ENCODE data around the gene STOML3. TPM values are rescaled to one million over a fixed set of nuclear protein-coding genes. Genes with fewer than 3 reads are reported as not detected.

The STOML3 gene
- not detected in 2 replicates for total RNA-seq (2014; rRNA removed; shearing (Covaris generic); ENCODE audit: low replicate concordance)

GRCh38 chr13:38990693-38991092 is at the start of gene STOML3:
TSS of gene STOML3 (minus strand) at chr13:38990831. CDS start at chr13:38990721, 110 bp downstream.
- no peak for DNase-seq
- Histone ChIP-seq H3K36me3 (no peaks in the 10 kb centered on the region), H3K9me3 (no peaks in the 10 kb centered on the region), H3K4me3 (no peak within 1 kb of the TSS), H3K27me3 (no peaks in the 10 kb centered on the region)

GRCh38 chr13:39040206-39040605 is 49.6 kb upstream of the STOML3 start:
- no peaks in the 10 kb centered on the region for H3K36me3 ChIP-seq
- no peaks in the 10 kb centered on the region for H3K27me3 ChIP-seq
- H3K4me3 ChIP-seq, result no peak overlapping the region
- H3K9me3 ChIP-seq, result no peaks in the 10 kb centered on the region
- no peak for DNase-seq

- DNase-seq, result no peak
Measured at GRCh38 chr13:39039041-39039440, 48.4 kb upstream of the STOML3 start.

GRCh38 chr13:39038569-39039030 is 48.0 kb upstream of the STOML3 start:
- Histone ChIP-seq H3K4me3 (peak overlapping the region; percentile 82), H3K27me3 (no peaks in the 10 kb centered on the region), H3K36me3 (no peaks in the 10 kb centered on the region), H3K9me3 (no peaks in the 10 kb centered on the region)
- DNase-seq, result peak; percentile 24

More at GRCh38 chr13:39039041-39039440, 48.4 kb upstream of the STOML3 start:
- Histone ChIP-seq H3K4me3 (peak overlapping the region; percentile 82), H3K36me3 (no peaks in the 10 kb centered on the region), H3K27me3 (no peaks in the 10 kb centered on the region), H3K9me3 (no peaks in the 10 kb centered on the region)

- H3K27me3 ChIP-seq, result no peaks in the 10 kb centered on the region
- peak within 1 kb of the TSS; percentile 82 for H3K4me3 ChIP-seq
- peak; percentile 84 for DNase-seq
- H3K36me3 ChIP-seq, result no peaks in the 10 kb centered on the region; the same call in 1 of the 2 replicates
- H3K9me3 ChIP-seq, result no peaks in the 10 kb centered on the region
Measured at GRCh38 chr13:39037880-39038568, 47.4 kb upstream of the STOML3 start, which contains the start of the genes NHLRC3 and PROSER1. TSS of gene NHLRC3 (plus strand) at chr13:39038456. CDS start at chr13:39038640, 184 bp downstream. TSS of gene PROSER1 (minus strand) at chr13:39038089. CDS start at chr13:39037242, 847 bp downstream.

- no peak for DNase-seq
- H3K4me3 ChIP-seq, result peak overlapping the region; percentile 82
- no peaks in the 10 kb centered on the region for H3K27me3 ChIP-seq
- H3K9me3 ChIP-seq, result no peaks in the 10 kb centered on the region
- H3K36me3 ChIP-seq, result no peaks in the 10 kb centered on the region; the same call in 1 of the 2 replicates
Measured at GRCh38 chr13:39037410-39037879, 46.8 kb upstream of the STOML3 start.

- no peak for DNase-seq
- Histone ChIP-seq H3K4me3 (peak overlapping the region; percentile 82), H3K36me3 (peaks cover 7% of the 10 kb centered on the region; the same call in 1 of the 2 replicates), H3K9me3 (no peaks in the 10 kb centered on the region), H3K27me3 (no peaks in the 10 kb centered on the region)
Measured at GRCh38 chr13:39036212-39036611, 45.6 kb upstream of the STOML3 start.

- Histone ChIP-seq H3K36me3 (peaks cover 9% of the 10 kb centered on the region; the same call in 1 of the 2 replicates), H3K4me3 (peak overlapping the region; percentile 82), H3K27me3 (no peaks in the 10 kb centered on the region), H3K9me3 (no peaks in the 10 kb centered on the region)
- DNase-seq, result no peak
Measured at GRCh38 chr13:39035799-39036198, 45.2 kb upstream of the STOML3 start.

GRCh38 chr13:39035204-39035603 is 44.6 kb upstream of the STOML3 start:
- peaks cover 9% of the 10 kb centered on the region; the same call in 1 of the 2 replicates for H3K36me3 ChIP-seq
- peak overlapping the region; percentile 82 for H3K4me3 ChIP-seq
- H3K27me3 ChIP-seq, result no peaks in the 10 kb centered on the region
- DNase-seq, result no peak
- no peaks in the 10 kb centered on the region for H3K9me3 ChIP-seq

GRCh38 chr13:39034085-39034484 is 43.5 kb upstream of the STOML3 start:
- no peak for DNase-seq
- no peaks in the 10 kb centered on the region for H3K27me3 ChIP-seq
- H3K4me3 ChIP-seq, result no peak overlapping the region
- peaks cover 9% of the 10 kb centered on the region; the same call in 1 of the 2 replicates for H3K36me3 ChIP-seq
- no peaks in the 10 kb centered on the region for H3K9me3 ChIP-seq

GRCh38 chr13:39032150-39032549 is 41.5 kb upstream of the STOML3 start:
- H3K9me3 ChIP-seq, result no peaks in the 10 kb centered on the region
- H3K36me3 ChIP-seq, result peaks cover 19% of the 10 kb centered on the region
- H3K27me3 ChIP-seq, result no peaks in the 10 kb centered on the region
- no peak for DNase-seq
- H3K4me3 ChIP-seq, result no peak overlapping the region

- DNase-seq, result no peak
- peaks cover 48% of the 10 kb centered on the region for H3K36me3 ChIP-seq
- no peaks in the 10 kb centered on the region for H3K27me3 ChIP-seq
- H3K4me3 ChIP-seq, result no peak overlapping the region
- H3K9me3 ChIP-seq, result no peaks in the 10 kb centered on the region
Measured at GRCh38 chr13:39025433-39025839, 34.8 kb upstream of the STOML3 start.

GRCh38 chr13:39023761-39024160 is 33.1 kb upstream of the STOML3 start:
- H3K27me3 ChIP-seq, result no peaks in the 10 kb centered on the region
- no peak overlapping the region for H3K4me3 ChIP-seq
- no peak for DNase-seq
- peaks cover 48% of the 10 kb centered on the region for H3K36me3 ChIP-seq
- H3K9me3 ChIP-seq, result no peaks in the 10 kb centered on the region

GRCh38 chr13:39023316-39023715 is 32.7 kb upstream of the STOML3 start:
- Histone ChIP-seq H3K4me3 (no peak overlapping the region), H3K27me3 (no peaks in the 10 kb centered on the region), H3K9me3 (no peaks in the 10 kb centered on the region), H3K36me3 (peaks cover 44% of the 10 kb centered on the region)
- DNase-seq, result no peak

GRCh38 chr13:39020853-39021462 is 30.3 kb upstream of the STOML3 start:
- H3K9me3 ChIP-seq, result no peaks in the 10 kb centered on the region
- no peak overlapping the region for H3K4me3 ChIP-seq
- no peak for DNase-seq
- H3K27me3 ChIP-seq, result no peaks in the 10 kb centered on the region
- H3K36me3 ChIP-seq, result peaks cover 43% of the 10 kb centered on the region

GRCh38 chr13:39016787-39017186 is 26.2 kb upstream of the STOML3 start:
- no peak for DNase-seq
- H3K9me3 ChIP-seq, result no peaks in the 10 kb centered on the region
- no peaks in the 10 kb centered on the region for H3K27me3 ChIP-seq
- no peak overlapping the region for H3K4me3 ChIP-seq
- peaks cover 45% of the 10 kb centered on the region for H3K36me3 ChIP-seq

- Histone ChIP-seq H3K9me3 (no peaks in the 10 kb centered on the region), H3K36me3 (peaks cover 50% of the 10 kb centered on the region), H3K4me3 (no peak overlapping the region), H3K27me3 (no peaks in the 10 kb centered on the region)
- DNase-seq, result no peak
Measured at GRCh38 chr13:39016087-39016486, 25.5 kb upstream of the STOML3 start.

Data from MG63 (cell line).